Measurements from ENCODE around the gene KANSL3. TPM values are rescaled to one million over a fixed set of nuclear protein-coding genes. Genes with fewer than 3 reads are reported as not detected.

KANSL3 gene
- total and polyA plus RNA-seq, 7 donors = 25.9 to 101 (median 50.3) TPM

GRCh38 chr2:96547203-96547641 lies 90.9 kb downstream of the KANSL3 start:
- Histone ChIP-seq H3K27ac (no peak overlapping the region), H3K4me3 (no peak overlapping the region), H3K9me3 (no peaks in the 10 kb centered on the region), H3K36me3 (ENCODE audit: insufficient read depth in 1 of 2, low read depth in 1 of 2) (peaks cover 0 to 98% of the 10 kb centered on the region in 2 donors), H3K4me1 (peaks cover 42% of the 10 kb centered on the region), H3K27me3 (ENCODE audit: insufficient read depth in 3 of 3, low read length in 2 of 3) (no peaks in the 10 kb centered on the region)
- WGBS, 3 donors = 90 to 99% (median 93%) methylated on average over 7 of the region's 7 CpGs
- ATAC-seq = no peak
- no peak for DNase-seq
- intact Hi-C loops (cut with DNase I) = no loop called here
- TF ChIP-seq CTCF (IDR thresholded peaks at IDR 0.05) = no peak

- no peak overlapping the region for H3K27ac ChIP-seq
- ATAC-seq (no peak), DNase-seq (no peak)
- 81 to 91% (median 84%) methylated on average over 8 of the region's 8 CpGs for WGBS, 3 donors
- intact Hi-C loops (cut with DNase I) = no loop called here
- H3K9me3 ChIP-seq = no peaks in the 10 kb centered on the region
- peaks cover 0 to 98% of the 10 kb centered on the region in 2 donors for H3K36me3 ChIP-seq (ENCODE audit: insufficient read depth in 1 of 2, low read depth in 1 of 2)
- H3K4me1 ChIP-seq = peaks cover 46% of the 10 kb centered on the region
- H3K4me3 ChIP-seq = no peak overlapping the region
- TF ChIP-seq CTCF (IDR thresholded peaks at IDR 0.05) = no peak
- H3K27me3 ChIP-seq (ENCODE audit: insufficient read depth in 3 of 3, low read length in 2 of 3) = no peaks in the 10 kb centered on the region
Measured at GRCh38 chr2:96546797-96547196, 91.3 kb downstream of the KANSL3 start.

- ATAC-seq (no peak), DNase-seq (peak in 1 of 2 donors; percentile 39)
- Histone ChIP-seq H3K27me3 (ENCODE audit: insufficient read depth in 3 of 3, low read length in 2 of 3) (no peaks in the 10 kb centered on the region), H3K36me3 (ENCODE audit: insufficient read depth in 1 of 2, low read depth in 1 of 2) (peaks cover 0 to 98% of the 10 kb centered on the region in 2 donors), H3K9me3 (no peaks in the 10 kb centered on the region), H3K4me3 (no peak overlapping the region), H3K27ac (no peak overlapping the region), H3K4me1 (peaks cover 50% of the 10 kb centered on the region)
- WGBS, 3 donors = 88 to 93% (median 89%) methylated on average over 5 of the region's 5 CpGs
- no peak for TF ChIP-seq CTCF (IDR thresholded peaks at IDR 0.05)
- intact Hi-C loops (cut with DNase I) = no loop called here
Measured at GRCh38 chr2:96546321-96546720, 91.8 kb downstream of the KANSL3 start.

Other genes with a start within 250 kb of the KANSL3 start
- under 1 TPM in 1 of 4 donors, not detected in 3; 0.59 TPM for gene NEURL3, start 133.0 kb downstream of the KANSL3 start, total RNA-seq
- gene NEURL3, start 133.0 kb downstream of the KANSL3 start, polyA plus RNA-seq = under 1 TPM in 2 of 3 donors, not detected in 1; 0.09 TPM
- gene ARID5A, start 101.6 kb downstream of the KANSL3 start, total RNA-seq = 10 to 100 TPM; 25.7 to 73.6 (median 37.8) TPM
- gene ARID5A, start 101.6 kb downstream of the KANSL3 start, polyA plus RNA-seq = 10 to 100 TPM; 12.9 to 29.9 (median 18.2) TPM
- not detected for gene FER1L5, start 4.5 kb upstream of the KANSL3 start, total RNA-seq
- gene FER1L5, start 4.5 kb upstream of the KANSL3 start, polyA plus RNA-seq = under 1 TPM in 1 of 3 donors, not detected in 2; 0.01 TPM
- gene LMAN2L, start 101.8 kb upstream of the KANSL3 start, total RNA-seq = 10 to 100 TPM; 10.0 to 20.7 (median 12.9) TPM
- 10 to 100 TPM in 2 of 3 donors, 1 to 10 TPM in 1; 8.6 to 24.1 (median 12.7) TPM for gene LMAN2L, start 101.8 kb upstream of the KANSL3 start, polyA plus RNA-seq
- 10 to 100 TPM in 3 of 4 donors, 1 to 10 TPM in 1; 9.9 to 28.8 (median 14.3) TPM for gene CNNM4, start 122.6 kb upstream of the KANSL3 start, total RNA-seq
- 10 to 100 TPM in 1 of 3 donors, 1 to 10 TPM in 2; 2.7 to 13.6 (median 4.1) TPM for gene CNNM4, start 122.6 kb upstream of the KANSL3 start, polyA plus RNA-seq
- gene CNNM3, start 178.0 kb upstream of the KANSL3 start, total RNA-seq = 10 to 100 TPM in 3 of 4 donors, 1 to 10 TPM in 1; 7.2 to 12.6 (median 10.9) TPM
- 1 to 10 TPM; 4.2 to 7.7 (median 6.4) TPM for gene CNNM3, start 178.0 kb upstream of the KANSL3 start, polyA plus RNA-seq
- 1,000 to 10,000 TPM in 2 of 4 donors, 100 to 1,000 TPM in 2; 788 to 1,374 (median 978) TPM for gene ANKRD23, start 205.7 kb upstream of the KANSL3 start, total RNA-seq
- gene ANKRD23, start 205.7 kb upstream of the KANSL3 start, polyA plus RNA-seq = 100 to 1,000 TPM; 256 to 608 (median 529) TPM
- gene ANKRD39, start 219.7 kb upstream of the KANSL3 start, total RNA-seq = 100 to 1,000 TPM in 1 of 4 donors, 10 to 100 TPM in 3; 53.3 to 101 (median 78.7) TPM
- 10 to 100 TPM; 19.2 to 34.0 (median 26.2) TPM for gene ANKRD39, start 219.7 kb upstream of the KANSL3 start, polyA plus RNA-seq
- gene SEMA4C, start 231.8 kb upstream of the KANSL3 start, total RNA-seq = 10 to 100 TPM in 3 of 4 donors, 1 to 10 TPM in 1; 9.5 to 10.8 (median 10.2) TPM
- gene SEMA4C, start 231.8 kb upstream of the KANSL3 start, polyA plus RNA-seq = 1 to 10 TPM; 4.1 to 8.3 (median 6.0) TPM